NCI-H2081 treated with DMSO at 0.1 percent for 48 hours (cell line): Measurements from ENCODE around the gene LRRN2.

Experiments used
- DNase-seq: peaks from one replicate; lab custom pipeline; 2025; lab: John Stamatoyannopoulos, UW

Gene LRRN2

GRCh38 chr1:204662530-204662929, 23.0 kb downstream of the LRRN2 start:
- no peak for DNase-seq

GRCh38 chr1:204660509-204660908, 25.0 kb downstream of the LRRN2 start:
- DNase-seq: no peak

- DNase-seq: no peak
These were observed 26.5 kb downstream of the LRRN2 start for GRCh38 chr1:204659056-204659455.

GRCh38 chr1:204658295-204658694, 27.2 kb downstream of the LRRN2 start:
- DNase-seq: no peak

DNA sequence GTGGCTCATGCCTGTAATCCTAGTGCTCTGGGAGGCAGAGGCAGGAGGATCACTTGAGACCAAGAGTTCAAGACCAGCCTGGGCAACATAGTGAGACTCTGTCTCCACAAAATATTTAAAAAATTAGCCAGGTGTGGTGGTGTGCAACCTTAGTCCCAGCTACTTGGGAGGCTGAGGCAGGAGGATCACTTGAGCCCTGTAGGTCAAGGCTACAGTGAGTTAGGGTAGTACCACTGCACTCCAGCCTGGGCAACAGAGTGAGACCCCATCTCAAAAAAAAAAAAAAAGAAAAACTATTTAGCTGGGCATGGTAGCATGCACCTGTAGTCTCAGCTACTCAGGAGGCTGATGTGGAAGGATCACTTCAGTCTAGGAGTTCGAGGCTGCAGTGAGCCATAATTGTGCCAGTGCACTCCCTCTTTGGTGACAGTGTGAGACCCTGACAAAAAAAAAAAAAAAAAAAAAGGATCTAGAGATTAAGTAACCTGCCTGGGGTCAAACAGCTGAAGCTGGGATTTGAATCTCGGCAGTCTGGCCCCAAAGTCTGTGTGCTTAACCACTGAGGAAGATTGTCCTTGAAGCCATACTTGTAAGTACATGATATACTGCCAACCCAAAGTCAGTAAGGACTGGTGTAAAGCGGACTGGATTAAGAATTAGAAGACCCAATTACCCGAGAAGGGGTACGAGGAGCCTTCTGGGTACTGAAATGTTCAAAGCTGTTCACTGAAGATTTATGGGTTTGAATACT, 31.8 kb downstream of the LRRN2 start:
- no peak for DNase-seq

DNA sequence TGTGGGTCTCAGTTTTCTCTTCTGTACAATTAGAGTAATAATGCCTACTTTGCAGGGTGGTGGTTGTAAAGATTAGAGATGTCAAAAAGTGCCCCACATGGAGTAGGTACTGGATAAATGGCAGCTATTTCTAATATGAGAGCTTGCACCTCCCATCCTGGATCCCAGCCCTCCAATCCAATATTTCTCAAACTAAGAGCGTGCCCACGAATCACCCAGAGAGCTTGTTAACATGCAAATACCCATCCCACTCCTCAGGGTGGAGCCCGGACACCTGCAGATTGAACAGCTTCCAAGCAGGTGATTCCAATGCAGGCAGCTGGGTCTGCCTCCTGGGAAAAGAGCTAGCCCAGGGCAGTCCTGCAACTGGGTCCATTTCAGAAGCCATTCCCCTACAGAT, 33.0 kb downstream of the LRRN2 start:
- DNase-seq: no peak

- DNase-seq: no peak
These were observed 33.6 kb downstream of the LRRN2 start for GRCh38 chr1:204651843-204652421.

GRCh38 chr1:204650911-204651570, 34.5 kb downstream of the LRRN2 start:
- no peak for DNase-seq

DNA sequence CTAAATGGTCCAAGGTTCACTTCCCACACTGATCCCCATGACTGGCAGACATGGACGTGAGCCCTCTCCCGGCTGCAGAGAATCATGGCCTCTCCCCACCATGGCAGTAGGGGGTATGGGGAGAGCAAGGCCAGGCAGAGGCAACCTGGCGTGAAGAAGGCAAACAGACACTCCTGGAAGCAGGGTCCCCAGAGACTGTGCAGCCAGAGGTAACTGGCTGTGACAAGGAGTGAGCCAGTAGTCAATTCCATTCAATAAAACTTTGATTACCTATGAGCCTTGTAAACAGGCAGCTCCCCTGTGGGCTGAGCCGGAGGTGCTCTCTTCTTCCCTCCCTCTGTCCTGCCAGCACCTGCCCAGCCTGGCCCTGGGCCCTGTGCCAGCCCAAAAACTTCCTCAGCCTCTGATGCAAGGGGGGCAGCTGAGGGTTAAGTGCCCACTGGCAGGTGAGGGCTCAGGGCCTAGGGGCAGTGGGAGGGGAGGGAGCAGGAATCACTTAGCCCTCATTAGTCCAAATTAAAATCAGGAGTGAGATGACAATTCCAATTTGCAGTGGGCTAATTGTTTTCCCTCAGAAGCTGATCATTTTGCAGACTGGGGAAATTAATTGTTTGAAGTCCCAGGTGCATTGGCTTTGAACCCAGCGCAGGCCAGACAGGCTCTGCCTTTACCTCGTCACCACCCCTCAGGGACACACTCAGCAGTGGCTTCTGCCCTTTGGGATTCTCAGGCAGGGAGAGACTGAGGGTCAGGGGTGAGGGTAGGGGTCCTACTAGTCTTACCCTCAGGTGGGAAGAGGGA, 35.6 kb downstream of the LRRN2 start:
- peak; percentile 76 for DNase-seq

GRCh38 chr1:204648576-204648975, 37.0 kb downstream of the LRRN2 start:
- DNase-seq: no peak

DNA sequence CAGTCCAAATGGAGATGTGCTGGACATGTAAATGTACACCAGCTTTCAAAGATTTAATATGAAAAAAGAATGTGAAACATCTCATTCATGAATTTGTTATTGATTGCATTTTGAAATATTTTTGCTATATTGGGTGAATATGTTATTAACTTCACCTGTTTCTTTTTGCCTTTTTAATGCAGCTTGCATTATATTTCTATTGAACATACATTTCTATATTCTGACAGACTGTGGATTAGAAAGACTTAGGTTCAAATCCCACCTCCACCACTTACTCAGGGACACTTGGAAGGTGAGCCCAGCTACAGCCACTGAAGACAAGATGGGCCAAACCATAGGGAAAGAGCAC, 37.8 kb downstream of the LRRN2 start:
- no peak for DNase-seq

- DNase-seq: no peak
These were observed 38.3 kb downstream of the LRRN2 start for GRCh38 chr1:204647114-204647804.

- DNase-seq: no peak
These were observed 39.9 kb downstream of the LRRN2 start for GRCh38 chr1:204645666-204646065.

DNA sequence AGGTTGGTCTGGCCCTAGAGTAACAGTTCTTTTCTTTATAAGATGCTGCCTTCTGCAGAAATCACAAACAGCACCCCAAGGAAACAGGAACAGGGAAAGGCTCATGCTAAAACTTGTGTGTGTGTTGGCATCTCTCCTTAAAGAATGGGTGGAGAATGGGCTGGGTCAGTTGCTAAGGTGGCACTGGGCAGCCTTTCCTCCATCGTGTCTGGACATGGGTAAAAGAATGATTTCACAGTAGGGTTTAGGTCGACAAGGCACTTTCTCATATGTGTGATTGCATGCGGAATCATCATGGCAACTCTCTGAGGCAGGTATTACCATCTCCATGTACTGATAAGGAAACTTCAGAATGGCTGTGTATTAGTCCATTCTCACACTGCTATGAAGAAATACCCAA, 40.3 kb downstream of the LRRN2 start:
- no peak for DNase-seq

DNA sequence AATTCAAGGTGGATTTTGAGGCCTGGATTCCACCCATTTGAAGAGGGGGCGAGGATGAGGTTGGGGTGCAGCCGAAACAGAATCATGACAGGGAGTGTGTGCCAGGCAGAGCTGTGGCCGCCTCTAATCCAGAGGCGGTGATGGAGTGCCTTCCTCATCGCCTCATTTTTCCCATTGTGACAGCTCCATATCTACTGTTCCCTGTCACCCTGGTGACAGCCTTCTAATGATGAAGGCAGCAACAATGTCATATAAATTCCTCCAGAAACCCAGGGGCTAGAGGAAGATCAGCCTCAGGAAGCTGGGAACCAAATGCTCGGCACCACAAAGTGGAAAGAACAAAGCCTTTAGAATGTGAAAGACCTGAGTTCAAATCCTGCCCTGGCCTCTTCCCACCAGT, 42.0 kb downstream of the LRRN2 start:
- DNase-seq: no peak

GRCh38 chr1:204641936-204642335, 43.6 kb downstream of the LRRN2 start:
- no peak for DNase-seq

- no peak for DNase-seq
These were observed 44.1 kb downstream of the LRRN2 start for GRCh38 chr1:204641455-204641854.

DNA sequence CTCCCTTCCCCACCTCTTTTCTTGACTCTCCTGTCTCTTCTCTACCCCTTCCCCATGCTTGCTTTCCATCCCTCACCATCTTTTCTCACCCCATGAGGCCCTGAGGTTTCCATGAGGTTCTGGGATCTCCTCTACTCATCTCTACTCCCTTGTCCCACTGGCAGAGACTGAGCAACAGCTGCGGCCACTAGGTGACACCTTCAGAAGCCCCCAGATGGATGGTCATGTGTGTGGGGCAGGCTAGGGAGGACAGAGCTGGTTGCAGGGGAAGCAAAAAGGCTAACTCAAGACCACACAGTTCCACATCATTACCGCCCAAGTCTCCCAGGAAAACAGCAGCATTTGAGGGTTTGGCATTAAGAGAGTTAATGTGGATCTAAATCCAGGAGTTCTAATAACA, 45.0 kb downstream of the LRRN2 start:
- DNase-seq: no peak

DNA sequence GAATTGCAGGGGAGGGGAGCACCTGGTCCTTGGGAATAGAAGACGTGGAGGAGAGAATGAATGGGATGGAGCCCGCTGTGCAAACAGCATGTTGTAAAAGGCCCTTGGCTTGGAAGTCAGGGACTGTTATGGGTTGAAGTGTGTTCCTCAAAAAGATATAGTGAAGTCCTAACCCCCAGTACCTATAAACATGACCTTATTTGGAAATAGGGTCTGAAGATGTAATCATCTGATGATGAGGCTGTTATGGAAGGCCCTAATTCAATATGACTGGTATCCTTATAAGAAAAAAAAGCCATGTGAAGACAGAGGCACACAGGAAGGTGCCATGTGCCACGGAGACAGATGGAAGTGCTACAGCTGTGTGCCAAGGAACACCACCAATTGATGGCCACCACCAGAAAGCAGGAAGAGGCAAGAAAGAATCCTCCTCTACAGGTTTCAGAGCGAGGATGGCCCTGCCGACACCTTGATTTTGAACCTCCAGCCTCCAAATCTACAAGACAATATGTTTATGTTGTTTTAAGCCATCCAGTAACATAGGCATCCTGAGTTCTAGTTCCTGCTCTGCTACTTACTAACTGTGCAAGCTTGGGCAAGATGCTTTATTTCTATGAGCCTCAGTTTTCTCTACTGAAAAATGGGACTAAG, 51.2 kb downstream of the LRRN2 start:
- no peak for DNase-seq

DNA sequence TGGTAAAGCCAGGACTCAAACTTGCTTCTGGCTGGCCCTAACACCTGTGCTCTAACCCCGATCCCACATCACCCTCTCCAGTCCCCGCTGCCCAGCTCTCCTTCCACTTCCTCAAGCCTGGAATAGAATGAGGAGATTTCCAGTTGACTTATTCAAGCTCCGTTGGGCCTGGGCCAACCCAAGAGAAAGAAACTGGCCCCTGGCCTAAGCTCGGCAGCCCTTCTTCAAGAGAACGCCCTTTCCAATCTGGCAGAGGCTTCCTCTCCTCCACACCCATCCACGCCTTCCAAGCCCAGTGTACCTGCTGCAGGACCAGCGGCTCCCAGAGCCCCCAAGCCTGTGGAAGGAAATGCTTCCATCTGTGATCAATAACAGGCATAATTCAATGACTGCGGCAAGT, 51.9 kb downstream of the LRRN2 start:
- DNase-seq: no peak

DNA sequence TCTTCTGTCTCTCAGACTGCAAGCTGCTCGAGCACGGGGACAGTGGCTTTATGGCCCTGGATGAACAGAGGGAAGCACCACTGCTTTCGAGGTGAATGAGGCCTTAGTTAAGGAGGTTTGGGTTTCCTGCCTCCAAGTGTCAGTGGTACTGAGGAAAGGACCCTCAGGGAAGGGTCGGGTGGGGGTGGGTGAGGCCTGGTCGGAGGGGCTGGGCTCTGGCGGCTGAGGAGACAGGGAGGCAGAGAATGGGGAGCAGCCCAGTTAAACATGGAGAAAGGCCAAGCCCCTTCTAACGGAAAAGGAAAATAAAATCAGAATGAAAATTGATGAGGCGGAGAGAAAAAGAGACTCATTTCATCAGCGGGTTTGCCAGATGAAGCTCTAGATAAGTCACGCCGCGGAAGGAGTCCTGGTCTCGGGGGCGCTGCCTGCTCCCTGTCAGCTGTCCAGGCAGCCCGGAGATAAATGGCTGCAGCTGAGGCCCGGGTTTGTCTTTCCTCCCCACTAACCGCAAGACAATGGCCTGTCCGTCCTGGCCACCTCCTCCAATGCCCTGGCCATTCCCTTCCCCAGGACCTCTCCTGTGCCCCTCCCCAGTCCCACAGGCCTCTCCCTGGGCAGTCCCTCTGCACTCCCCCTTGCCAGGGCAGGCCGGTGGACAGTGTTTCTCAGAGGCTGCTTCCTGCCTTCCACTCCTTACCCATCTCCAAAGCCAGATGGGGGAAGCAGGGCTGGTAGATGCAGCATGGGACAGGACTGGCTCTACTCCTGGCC, 55.2 kb downstream of the LRRN2 start:
- no peak for DNase-seq
